Stimulated activated CD8-positive, alpha-beta memory T cell treated with anti-CD3 and anti-CD28 coated beads, Interleukin-12 subunit alpha, Interleukin-12 subunit beta, amount 100 ng/mL, for 24 hours (primary cell): ENCODE results near the gene RASSF1.
A peak's percentile ranks its signal among the peaks of the same experiment; 100 is the strongest.

Experiments
- DNase-seq: peaks from one replicate; pipeline ENCODE4 v3.0.0-alpha.2; 2020; ENCODE audit errors: extremely low read depth

The RASSF1 gene

DNA sequence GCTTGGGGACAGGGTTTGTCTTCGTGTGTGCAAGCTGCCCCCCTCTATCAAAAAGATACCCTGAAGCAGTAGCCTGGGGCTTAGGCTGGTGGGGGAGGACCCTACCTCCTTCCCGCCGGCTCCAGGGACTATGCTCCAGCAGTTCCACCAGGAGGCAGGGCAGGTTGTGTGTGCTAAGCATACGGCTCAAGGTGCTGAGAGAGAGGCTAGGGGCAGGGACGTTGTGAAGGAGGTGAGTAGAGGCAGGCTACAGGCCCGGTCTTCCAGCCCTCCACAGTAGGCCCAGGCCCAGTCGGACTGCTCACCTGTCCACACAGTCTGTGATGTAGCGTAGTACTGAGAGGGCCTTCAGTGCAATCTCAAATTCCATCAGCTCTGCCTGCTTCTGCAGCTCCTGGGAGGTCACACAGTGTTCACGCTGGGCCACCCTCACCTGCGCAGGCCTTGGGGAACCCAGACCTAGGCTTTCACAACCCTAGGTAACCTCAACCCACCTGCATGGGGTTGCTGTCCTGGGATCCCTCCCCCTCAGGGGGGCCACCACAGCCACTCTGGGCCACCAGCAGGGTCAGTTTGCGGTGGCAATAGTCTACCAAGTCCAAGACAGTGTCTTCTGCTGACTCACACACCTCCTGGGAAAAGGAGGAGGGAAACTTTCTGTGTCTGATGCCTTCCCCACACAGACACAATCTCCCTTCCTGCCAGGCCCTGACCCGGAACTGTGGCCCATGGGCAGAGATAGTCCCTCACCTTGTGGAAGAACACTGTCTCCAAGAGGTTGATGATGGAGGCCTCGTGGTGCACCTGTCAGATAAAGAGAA lies 2.4 kb upstream of the RASSF1 start:
- DNase-seq = no peak

DNA sequence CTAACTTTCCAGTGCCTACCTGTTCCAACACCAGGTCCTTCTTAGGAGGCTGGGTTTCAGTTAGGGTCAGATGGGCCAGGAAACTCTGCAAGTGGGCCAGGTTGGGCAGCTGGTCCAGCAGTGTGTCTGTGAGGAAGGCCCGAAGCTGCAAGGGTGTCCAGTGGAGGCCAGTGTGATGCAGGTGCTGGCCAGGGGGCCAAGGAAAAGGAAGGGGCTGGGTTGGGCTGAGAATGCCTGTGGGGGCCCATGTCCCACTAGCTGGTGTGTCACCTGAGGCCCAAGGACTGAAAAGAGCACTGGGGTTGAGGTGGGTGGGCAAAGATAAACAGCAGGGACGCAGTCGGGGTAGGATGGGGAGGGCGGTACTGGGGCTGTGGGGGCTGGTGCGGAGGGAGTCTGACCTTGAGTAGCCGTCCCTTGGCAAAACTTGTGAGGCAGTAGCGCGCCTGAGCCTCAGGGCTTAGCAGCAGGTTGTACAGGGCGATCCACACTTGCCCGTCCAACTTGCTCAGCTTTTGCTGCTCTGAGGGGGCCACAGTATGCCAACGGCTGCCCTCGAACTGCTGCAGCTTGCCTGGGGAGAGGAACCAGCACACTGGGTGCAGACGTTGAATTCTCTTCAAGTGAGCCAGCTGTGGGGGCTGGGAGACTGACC lies 1.5 kb upstream of the RASSF1 start:
- DNase-seq = no peak

DNA sequence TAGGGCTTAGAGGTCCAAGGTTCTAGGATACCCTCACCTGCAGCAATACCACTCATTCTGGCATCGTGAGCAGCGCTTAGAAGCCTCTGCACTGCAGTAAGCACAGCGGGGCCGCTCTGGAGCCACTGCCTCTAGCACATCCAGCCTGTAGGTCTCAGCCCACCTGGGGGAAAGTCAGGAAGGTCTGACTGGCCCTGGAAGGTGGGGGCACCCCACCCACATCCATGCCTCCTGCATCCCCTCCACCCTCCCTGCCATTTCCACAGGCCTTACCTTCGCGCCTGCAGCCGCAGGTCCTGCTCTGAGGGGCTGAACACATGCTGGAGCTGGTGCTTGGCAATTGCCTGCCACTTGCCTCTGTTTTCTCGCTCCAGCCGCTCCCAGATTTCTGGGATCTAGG lies 901 bp upstream of the RASSF1 start:
- DNase-seq = no peak

DNA sequence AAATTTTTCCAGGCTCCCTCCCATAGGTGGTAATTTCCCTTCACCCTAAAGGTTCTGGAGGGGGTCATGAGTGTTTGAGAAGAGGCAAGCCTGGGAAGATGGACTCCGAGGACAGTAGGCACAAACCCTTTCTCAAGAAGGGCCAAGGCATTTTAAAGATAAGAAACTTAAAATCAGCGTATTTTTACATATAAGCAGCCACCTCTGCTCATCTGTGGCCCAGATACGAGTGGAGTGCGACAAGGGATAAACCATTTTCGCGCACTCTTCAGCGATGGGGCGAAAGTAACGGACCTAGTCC lies 539 bp downstream of the RASSF1 start:
- no peak for DNase-seq

DNA sequence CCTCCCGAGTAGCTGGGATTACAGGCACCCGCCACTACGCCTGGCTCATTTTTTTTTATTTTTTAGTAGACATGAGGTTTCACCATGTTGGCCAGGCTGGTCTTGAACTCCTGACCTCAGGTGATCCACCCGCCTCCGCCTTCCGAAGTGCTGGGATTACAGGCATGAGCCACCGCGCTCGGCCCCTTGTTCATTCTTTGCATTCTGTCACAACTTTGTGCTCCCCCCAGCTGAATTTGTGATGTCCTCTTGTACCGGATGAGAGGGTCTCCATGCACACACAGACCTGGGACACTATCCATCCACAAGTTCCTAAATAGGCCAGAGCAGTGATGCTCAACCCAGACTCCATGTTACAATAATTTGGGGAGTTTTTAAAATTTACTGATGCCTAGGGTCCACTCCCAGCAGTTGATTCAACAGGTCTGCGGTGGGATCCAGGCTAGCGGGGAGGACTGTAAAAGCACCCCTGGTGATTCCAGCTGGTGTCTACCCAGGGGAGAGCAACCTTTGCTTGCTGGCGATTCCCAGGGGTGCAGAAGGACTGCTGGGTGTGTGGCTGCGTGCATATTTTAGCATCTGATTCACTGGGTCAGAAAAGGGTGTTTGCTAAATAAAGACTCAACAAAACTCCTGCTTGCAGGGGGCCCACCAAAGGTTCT lies 1.0 kb downstream of the RASSF1 start:
- DNase-seq = no peak

DNA sequence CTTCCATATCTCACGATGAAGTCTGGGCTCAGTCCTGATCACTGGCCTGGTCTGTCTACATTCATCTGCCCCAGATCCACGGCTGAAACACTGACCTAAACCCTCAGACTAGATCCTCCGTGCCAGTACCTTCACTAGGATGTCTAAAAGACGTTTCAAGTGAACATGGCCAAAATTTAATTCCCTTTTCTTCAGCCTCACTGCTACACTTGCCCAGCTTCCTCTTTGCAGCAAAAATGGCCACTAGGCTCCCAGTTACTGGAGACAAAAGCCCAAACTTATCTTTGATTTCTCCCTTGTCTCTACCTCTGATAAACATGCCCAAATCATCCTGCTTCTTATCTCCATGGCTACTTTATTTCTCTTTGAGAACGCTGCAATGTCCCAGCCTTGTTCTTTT lies 1.7 kb downstream of the RASSF1 start:
- no peak for DNase-seq

DNA sequence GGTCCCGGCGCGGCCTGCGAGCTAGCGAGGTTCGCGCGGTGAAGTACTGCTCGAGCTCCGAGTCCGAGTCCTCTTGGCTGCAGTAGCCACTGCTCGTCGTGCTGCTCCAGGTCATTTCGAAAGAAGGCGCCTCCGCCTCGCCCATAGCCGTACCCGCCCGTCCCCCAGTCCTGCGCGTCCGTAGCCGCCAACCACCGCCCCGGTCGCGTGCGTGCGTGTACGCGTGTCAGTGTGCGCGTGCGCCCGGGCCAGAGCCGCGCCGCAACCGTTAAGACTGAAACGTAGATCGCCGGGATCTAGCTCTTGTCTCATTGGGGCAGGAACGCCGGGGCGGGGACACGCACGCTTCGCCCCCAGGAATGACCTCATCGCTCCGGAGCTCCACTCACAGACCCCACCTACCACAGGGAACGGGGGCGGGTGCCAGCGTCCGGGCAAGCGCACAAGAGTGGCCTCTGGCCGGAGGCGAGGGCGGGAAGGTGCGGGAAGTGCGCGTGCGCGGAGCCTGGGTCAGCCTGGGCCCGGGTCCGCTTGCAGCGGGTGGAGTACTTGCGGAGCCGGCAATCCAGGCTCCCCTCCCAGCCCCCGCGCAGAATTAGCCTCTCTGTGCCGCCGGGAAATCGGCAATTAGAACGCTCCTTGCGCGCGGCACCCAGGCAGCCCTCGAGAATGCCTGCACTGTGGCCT lies 3.3 kb downstream of the RASSF1 start:
- DNase-seq = peak; percentile 95

DNA sequence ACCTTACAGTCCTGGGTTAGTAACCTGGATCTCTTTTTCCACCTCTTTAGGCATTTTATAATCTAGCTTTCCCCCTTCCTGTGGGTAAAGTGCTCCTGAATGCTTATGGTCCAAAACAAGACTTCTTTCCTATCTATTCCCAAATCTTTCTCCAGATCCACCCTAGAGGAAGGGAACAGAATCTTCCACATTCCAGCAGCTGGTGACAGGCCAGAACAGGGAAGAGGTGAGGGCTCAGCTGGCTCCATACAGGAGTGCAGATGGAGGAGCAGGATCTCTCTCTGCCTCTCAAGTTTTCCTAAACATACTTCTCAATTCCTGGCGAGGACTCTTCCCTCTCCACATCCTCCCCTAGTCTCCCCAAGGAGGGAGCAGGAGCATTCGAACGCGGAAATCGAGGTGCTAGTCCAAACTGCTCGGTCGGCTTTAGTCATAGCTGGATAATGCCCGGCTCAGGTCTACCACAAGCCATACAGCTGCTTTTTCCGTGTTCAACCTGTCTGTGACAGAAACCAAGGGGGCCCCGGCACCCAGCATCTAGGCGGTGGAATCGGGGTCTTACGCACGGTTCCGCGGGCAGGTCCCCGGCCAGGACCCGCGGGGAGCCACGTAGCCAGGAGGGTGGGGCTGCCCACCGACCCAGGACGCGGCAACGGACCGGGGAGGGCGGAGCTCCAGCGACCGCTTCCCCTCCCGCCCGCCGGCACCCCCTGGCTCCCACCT lies 4.0 kb downstream of the RASSF1 start:
- no peak for DNase-seq

DNA sequence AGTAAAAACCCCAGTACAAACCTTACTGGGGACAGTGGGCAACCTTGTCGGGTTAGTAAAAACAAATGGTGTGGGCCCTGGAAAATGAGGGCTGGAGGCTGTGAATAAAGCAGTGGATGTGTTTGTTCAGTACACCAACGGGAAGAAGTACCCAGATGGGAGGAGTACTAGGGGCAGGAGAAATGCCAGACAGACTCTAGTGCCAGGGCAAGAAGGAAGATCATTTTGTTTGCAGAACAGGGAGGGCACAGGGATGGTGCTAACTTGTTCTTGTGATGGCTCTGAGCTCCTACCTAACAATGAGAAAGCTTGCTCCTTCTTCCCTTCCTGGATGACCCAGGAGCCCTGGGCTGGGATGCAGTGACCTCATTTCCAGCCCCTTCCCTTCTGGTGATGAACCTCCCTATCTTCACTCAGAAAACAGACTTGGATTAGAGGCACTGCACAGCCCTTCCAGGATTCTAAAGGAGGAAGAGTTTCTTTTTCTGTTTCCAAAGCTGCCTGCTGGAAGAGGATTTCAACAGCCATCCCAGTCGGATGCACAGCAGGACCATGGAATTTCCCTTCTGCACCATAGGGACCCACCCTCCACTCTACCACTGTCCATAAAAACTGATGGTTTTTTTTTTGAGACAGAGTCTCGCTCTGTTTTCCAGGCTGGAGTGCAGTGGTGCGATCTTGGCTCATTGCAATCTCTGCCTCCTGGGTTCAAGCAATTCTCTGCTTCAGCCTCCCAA lies 6.1 kb downstream of the RASSF1 start:
- no peak for DNase-seq

DNA sequence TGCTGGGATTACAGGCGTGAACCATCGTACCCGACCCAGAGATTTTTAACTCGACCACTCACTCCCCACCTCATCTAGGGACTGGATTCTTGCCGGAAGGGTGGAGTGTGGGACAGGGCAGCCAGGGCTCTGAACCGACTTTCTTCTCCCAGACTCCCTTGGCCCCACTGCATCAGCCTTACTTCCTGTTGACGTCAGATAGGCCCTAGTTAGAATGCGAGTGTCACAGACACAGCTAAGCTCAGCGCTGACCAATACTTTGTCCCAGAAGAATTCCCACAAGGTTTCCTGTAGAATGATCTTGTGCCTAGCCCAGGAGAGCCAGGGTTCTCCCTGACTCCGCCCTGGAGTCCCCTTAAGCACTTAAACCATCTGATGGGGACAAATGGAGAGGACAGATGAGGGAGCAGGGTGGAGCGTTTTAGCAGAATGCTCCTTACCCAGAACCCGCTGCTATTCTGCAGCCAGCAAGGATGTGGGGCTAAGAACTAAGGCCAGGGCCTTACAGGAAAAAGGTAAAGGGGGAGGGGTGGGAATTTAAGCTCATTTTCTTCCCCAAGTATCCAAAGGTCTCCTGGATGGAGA lies 6.8 kb downstream of the RASSF1 start:
- DNase-seq = no peak

DNA sequence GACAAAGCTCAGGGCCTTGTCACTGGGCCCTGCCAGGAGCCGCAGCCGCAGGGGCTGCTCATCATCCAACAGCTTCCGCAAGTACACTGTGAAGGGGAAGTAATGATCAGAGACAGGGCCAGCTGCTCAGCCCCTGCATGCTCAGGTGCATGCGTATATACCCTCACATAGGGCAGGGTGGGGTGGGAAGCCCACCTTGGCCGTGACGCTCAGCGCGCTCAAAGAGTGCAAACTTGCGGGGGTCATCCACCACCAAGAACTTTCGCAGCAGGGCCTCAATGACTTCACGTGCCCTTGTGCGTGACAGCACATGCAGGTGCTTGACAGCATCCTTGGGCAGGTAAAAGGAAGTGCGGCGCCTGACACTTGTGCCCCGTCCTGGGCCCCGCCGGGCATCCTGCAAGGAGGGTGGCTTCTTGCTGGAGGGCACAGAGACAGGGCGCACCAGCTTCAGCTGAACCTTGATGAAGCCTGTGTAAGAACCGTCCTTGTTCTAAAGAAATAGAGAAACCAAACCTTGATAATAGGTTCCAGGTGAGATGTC lies 9.2 kb downstream of the RASSF1 start:
- DNase-seq = no peak

DNA sequence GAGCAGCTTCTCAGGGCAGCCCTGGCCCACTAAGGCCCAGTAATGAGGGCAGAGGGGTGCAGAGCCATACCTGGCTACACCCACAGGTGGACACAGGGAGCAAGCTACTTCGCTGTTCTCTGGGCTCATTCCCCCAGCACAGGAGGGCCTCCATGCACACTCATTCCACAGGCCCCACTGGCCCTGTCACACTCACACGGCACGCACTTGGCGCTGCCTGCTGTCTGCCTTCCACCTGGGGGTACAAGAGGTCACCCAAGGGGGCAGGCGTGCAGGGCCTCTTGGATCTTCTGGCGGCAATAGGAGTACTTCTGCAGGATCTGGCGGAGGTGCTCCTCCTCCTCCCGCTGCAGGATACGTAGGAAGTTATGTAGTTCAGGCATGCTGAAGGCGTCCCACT lies 10.3 kb downstream of the RASSF1 start:
- DNase-seq = no peak

DNA sequence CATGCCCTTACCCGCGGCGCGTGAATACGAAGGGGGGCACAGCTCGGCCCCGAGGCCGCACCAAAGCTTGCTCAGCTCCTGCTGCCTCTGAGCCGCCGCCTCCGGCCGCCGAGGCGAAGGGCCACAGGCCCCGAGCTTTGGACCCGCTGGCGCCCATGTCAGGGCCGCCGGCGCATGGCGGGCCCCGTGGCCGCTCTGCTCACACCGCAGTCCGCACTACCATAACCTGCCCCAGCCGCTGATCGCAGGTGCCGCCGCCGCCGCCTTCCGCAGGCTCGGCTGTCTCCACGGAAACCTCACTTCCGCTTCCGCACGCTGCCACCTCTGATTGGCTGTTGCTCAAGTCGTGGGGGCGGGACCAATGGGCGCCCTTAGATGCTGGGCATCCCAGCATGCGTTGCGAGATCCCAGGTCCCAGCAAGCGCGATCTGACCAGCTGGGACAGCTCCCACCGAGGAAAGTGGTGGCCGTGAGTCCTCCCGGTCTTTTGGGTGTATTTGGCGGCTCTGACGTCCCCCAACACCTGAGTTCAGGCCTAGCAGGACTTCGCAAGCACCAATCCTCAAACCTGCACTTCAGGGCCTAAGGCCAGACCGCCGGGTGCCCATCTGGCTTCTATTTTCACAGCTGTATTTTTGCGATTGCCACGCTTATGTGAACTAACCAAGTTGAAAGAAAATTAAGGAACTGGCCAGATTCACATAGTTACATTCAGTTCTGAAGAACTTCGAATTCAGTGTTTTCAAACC lies 12.5 kb downstream of the RASSF1 start, which contains the start of gene TUSC2:
Gene TUSC2, minus strand, starts transcription at position 281 of the 749 bp plus-strand sequence. Its CDS starts 124 bp downstream, at position 157.
- peak; percentile 90 for DNase-seq

DNA sequence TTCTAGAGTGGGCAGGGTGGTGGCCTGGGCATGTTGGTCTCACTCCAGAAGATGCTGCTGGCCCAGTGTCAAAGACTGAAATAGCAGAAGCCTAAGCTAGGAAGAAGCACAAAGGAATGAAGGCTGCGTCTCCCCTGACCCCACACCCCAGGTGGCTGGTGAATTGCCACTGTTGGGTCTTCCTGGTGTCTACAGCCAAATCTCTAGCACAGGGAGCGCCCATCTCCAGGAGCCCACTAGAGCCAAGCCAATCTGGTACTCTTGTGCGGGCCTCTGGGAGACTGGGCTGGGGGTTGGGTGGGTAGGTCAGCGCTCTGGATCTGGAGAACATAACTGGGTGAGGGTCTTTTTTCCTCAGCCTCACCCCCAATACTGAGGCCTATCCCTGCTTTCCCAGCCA lies 13.5 kb downstream of the RASSF1 start:
- no peak for DNase-seq

DNA sequence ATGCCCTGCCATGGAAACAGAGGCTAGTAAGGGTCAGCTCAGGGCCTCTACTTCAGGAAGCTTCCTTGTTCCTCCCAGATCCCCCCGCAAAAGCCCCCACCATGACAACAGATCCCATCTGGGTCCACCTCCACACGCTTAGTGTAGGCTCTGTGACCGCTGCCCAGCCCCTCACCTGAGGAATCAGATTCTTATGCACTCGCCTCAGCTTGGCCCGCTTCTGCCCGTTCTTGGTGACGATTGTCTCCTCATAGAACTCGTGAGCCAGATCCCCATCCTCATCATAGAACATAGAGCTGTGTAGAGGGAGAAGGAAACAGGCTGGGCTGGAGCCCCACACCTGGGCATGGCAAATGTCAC lies 14.5 kb downstream of the RASSF1 start:
- DNase-seq = no peak

DNA sequence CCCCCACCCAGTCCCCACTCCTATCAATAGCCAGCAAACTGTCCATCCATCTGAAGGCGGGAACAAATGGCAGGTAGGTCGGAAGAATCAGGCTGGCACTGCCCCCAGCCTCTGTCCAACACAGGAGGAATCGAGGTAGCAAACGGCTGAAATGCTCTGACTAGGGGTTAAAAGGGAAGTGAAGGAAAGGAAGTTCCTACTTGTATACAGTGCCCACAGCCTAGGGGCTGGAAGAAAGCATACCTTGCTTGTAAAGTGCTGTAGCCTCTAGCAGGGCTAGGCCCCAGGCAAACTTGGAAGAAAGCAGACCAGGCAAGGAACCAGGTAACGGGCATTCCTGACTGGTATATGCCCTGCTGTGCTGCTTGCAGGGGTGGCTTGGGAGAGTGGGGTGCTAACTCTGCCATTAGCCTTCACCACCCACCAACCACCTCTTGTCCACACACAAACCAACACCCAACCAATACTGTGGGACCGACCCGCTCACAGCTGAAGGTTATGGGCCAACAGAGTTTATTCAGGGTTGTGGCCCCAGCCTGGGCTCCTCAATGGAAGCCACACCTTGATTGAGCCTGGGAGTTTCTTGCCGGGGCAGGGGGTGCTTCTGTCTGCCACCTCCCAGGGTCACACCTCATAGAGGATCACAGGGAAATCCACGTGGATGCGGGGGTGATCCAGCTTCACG lies 15.0 kb downstream of the RASSF1 start:
- no peak for DNase-seq

DNA sequence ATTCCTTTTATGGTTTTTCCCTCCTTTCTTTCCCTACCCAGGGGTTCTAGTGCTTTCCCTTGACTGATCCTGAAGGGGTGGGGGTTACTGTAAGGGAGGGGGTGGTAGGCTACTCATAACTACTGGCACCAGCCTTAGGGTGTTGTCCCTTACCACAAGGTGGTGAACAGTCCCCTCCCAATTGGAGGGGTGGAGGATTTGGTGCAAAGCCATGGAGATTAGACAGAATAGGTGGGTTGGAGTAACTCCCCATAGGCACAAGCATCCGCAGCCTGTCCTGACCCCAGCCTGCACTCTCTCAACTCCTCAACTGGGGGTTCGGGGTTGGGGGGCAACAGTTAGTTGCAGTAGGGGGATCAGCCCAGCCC lies 15.5 kb downstream of the RASSF1 start:
- no peak for DNase-seq

DNA sequence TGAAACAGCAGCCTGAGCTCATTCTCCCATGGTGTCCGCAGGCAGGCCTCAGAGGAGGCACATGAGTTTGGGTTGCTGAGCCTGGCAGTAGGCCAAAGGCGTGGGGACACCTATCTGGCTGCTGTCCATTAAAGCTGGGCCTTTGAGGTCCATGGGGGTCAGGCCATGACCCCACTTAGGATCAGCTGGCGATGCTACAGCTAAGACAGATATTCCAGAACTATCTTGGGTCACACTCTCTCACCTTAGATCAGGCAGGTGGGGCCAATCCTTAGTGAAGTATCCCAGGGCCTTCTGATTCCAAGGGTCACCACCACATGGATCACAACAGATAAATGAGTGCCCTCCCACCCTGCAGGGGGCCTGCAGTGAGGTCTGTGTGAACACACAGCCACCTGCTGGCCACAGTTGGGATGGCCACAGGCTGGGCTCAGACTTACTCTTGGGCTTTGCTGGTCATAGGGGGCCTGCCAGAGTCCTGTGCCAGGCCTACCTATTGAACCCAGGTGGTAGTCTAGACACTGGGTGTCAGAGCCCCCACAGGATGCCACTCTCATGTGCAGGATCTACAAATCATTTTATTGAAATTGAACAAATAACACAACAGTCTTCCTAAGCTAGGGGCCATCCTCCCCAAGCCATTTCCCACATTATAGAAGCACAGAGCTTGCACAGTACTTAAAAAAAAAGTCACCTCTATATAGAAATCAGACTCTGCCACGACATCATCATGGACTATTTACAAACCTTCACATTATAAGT lies 16.1 kb downstream of the RASSF1 start:
- no peak for DNase-seq
